Vagina (tissue), 2 donors: ENCODE measurements around the gene ROR2. TPM values are rescaled to one million over a fixed set of nuclear protein-coding genes. Genes with fewer than 3 reads are reported as not detected.
"Not testable (repeated sequence)": the region's sequence is repeated elsewhere in the genome, so short reads cannot be mapped to it uniquely, and the experiment has no call there.

Source experiments
- DNase-seq, 2 donors: peaks; one replicate each; pipeline ENCODE4 v3.0.0-alpha.2; 2017; ENCODE audit errors: extremely low spot score in 2 of 2
- H3K27ac ChIP-seq: fragments of 200-600 bp; sonication (generic); one replicate; pipeline ENCODE4 v1.5.1; 2019
- H3K27me3 ChIP-seq: fragments of 200-600 bp; sonication (generic); one replicate; pipeline ENCODE4 v1.5.1; 2019
- H3K36me3 ChIP-seq, 2 donors: fragments of 200-600 bp; sonication (generic); one replicate each; pipeline ENCODE4 v1.5.1; 2017 to 2019
- H3K4me1 ChIP-seq: fragments of 200-600 bp; sonication (generic); one replicate; pipeline ENCODE4 v1.5.1; 2019
- H3K4me3 ChIP-seq, 2 donors: fragments of 200-600 bp; sonication (generic); 1 replicate in 1 of 2; 2 replicates in 1 of 2; pipeline ENCODE4 v1.5.1; 2016 to 2019
- H3K9me3 ChIP-seq: fragments of 200-600 bp; sonication (generic); one replicate; pipeline ENCODE4 v1.5.1; 2019
- POLR2A ChIP-seq, 2 donors: fragments of 450-650 bp; IDR thresholded peaks; one replicate each; pipeline ENCODE4 v1.6.1; 2017; ENCODE audit warnings: antibody characterized with exemption in 2 of 2, mild to moderate bottlenecking in 2 of 2, moderate library complexity in 2 of 2
- POLR2AphosphoS5 ChIP-seq, 2 donors: sonication (generic); formaldehyde crosslinking; IDR thresholded peaks; one replicate each; pipeline ENCODE4 v1.9.0; 2017; ENCODE audit warnings: antibody characterized with exemption in 2 of 2, mild to moderate bottlenecking in 2 of 2, low read depth in 1 of 2; ENCODE audit not compliant: insufficient read depth in 1 of 2
- intact Hi-C: fragments of 100-400 bp; cut with DNase I; formaldehyde crosslinking; loops from one replicate; pipeline ENCODE4 v1.15.1; 2023
- total RNA-seq: library from RNA; depleted of rRNA; stranded (reverse); fragments of >200 nt; gene quantifications from one replicate; pipeline ENCODE4 v1.2.3, GENCODE V29; 2016
- TF ChIP-seq, protein P1 (sequence below), 3 experiments: fragments of 450-650 bp in 2 of 3; fragments of 200-600 bp in 1 of 3; sonication (generic) in 1 of 3; IDR thresholded peaks; one replicate each; pipeline ENCODE4 v1.5.1; 2017 to 2019; ENCODE audit warnings: antibody characterized with exemption in 3 of 3, mild to moderate bottlenecking in 2 of 3, moderate library complexity in 2 of 3

ROR2 gene
- total RNA-seq, 1 donor from 2014 or later = 22.3 TPM

GRCh38 chr9:91795598-91796241 is 154.3 kb downstream of the ROR2 start:
- no peak for DNase-seq
- Histone ChIP-seq H3K4me1 (peaks cover 33% of the 10 kb centered on the region), H3K27ac (no peak overlapping the region), H3K4me3 (no peak overlapping the region), H3K36me3 (no peaks in the 10 kb centered on the region), H3K9me3 (no peaks in the 10 kb centered on the region), H3K27me3 (no peaks in the 10 kb centered on the region)
- TF ChIP-seq, protein P1, sequence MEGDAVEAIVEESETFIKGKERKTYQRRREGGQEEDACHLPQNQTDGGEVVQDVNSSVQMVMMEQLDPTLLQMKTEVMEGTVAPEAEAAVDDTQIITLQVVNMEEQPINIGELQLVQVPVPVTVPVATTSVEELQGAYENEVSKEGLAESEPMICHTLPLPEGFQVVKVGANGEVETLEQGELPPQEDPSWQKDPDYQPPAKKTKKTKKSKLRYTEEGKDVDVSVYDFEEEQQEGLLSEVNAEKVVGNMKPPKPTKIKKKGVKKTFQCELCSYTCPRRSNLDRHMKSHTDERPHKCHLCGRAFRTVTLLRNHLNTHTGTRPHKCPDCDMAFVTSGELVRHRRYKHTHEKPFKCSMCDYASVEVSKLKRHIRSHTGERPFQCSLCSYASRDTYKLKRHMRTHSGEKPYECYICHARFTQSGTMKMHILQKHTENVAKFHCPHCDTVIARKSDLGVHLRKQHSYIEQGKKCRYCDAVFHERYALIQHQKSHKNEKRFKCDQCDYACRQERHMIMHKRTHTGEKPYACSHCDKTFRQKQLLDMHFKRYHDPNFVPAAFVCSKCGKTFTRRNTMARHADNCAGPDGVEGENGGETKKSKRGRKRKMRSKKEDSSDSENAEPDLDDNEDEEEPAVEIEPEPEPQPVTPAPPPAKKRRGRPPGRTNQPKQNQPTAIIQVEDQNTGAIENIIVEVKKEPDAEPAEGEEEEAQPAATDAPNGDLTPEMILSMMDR (IDR thresholded peaks at IDR 0.05) = no peak
- TF ChIP-seq POLR2A (IDR thresholded peaks at IDR 0.05) = no peak
- TF ChIP-seq POLR2AphosphoS5 (IDR thresholded peaks at IDR 0.05; ENCODE audit: insufficient read depth in 1 of 2, low read depth in 1 of 2) = no peak
- intact Hi-C loops = no loop called here

- not testable (repeated sequence) for DNase-seq, H3K27ac ChIP-seq, H3K9me3 ChIP-seq, H3K4me3 ChIP-seq, H3K27me3 ChIP-seq, H3K36me3 ChIP-seq
- peaks cover 15% of the 10 kb centered on the region for H3K4me1 ChIP-seq
- intact Hi-C loops = loop anchor here (5.0 kb wide), 1 partner anchor 171 kb away; no protein-coding TSS in a partner anchor
Measured at GRCh38 chr9:91793371-91793770, 156.7 kb downstream of the ROR2 start.

DNA sequence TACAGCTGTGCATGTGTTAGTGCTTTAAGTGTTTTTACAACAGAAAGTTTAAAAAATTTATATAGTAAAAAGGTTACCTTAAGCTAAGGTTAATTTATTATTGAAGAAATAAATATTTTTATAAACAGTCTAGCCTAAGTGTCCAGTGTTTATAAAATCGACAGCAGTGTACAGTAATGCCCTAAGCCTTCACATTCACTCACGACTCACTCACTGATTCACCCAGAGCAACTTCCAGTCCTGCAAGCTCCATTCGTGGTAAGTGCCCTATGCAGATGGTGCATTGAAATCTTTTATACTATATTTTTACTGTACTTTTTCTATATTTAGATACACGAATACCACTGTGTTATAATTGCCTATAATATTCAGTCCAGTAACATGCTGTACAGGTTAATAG is 159.1 kb downstream of the ROR2 start:
- TF ChIP-seq, protein P1 (IDR thresholded peaks at IDR 0.05) = no peak
- TF ChIP-seq POLR2AphosphoS5 (IDR thresholded peaks at IDR 0.05; ENCODE audit: insufficient read depth in 1 of 2, low read depth in 1 of 2) = no peak
- TF ChIP-seq POLR2A (IDR thresholded peaks at IDR 0.05) = no peak
- Histone ChIP-seq H3K27me3 (no peaks in the 10 kb centered on the region), H3K36me3 (no peaks in the 10 kb centered on the region), H3K4me1 (peaks cover 7% of the 10 kb centered on the region), H3K4me3 (no peak overlapping the region), H3K27ac (no peak overlapping the region), H3K9me3 (no peaks in the 10 kb centered on the region)
- intact Hi-C loops = loop anchor here (5.0 kb wide), 1 partner anchor 169 kb away; no protein-coding TSS in a partner anchor
- no peak for DNase-seq

DNA sequence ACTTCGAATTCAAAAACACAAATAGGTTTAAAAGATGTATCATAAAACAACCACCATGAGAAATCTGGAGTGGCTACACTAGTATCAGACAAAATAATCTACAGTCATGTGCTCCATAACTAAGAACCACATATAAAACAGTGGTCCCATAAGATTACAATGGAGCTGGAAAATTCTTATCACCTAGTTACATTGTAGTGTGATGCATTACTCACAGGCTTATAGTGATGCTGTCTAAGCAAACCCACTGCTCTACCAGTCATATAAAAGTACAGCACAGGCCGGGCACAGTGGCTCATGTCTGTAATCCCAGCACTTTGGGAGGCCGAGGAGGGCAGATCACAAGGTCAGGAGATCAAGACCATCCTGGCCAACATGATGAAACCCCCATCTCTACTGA is 160.1 kb downstream of the ROR2 start:
- Histone ChIP-seq H3K4me1 (peaks cover 5% of the 10 kb centered on the region), H3K27ac (no peak overlapping the region), H3K27me3 (no peaks in the 10 kb centered on the region), H3K9me3 (no peaks in the 10 kb centered on the region), H3K36me3 (no peaks in the 10 kb centered on the region), H3K4me3 (no peak overlapping the region)
- intact Hi-C loops = loop anchor here (5.0 kb wide), 1 partner anchor 168 kb away; no protein-coding TSS in a partner anchor
- TF ChIP-seq POLR2A (IDR thresholded peaks at IDR 0.05) (no peak), POLR2AphosphoS5 (IDR thresholded peaks at IDR 0.05; ENCODE audit: insufficient read depth in 1 of 2, low read depth in 1 of 2) (no peak)
- TF ChIP-seq, protein P1 (IDR thresholded peaks at IDR 0.05) = no peak
- no peak for DNase-seq

DNA sequence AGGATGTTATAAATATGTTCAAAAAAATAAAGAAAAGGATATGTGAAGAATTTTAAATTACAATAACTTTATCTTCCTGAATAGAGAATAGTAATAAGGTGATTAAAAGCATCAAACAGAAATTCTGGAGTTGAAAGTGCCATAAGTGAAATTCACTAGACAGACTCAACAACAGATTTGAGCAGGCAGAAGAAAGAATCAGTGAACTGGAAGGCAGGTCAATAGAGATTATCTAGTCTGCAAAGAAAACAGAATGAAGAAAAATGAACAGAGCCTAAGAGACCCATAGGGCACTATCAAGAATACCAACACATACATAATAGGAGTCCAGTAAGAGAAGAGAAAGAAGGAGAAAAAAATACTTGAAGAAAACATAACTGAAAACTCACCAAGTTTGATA is 162.1 kb downstream of the ROR2 start:
- intact Hi-C loops = no loop called here

More for the DNA sequence above, 162.1 kb downstream of the ROR2 start:
- DNase-seq = no peak
- H3K27me3 ChIP-seq = no peaks in the 10 kb centered on the region
- H3K36me3 ChIP-seq = no peaks in the 10 kb centered on the region
- no peak overlapping the region for H3K4me3 ChIP-seq
- H3K4me1 ChIP-seq = peaks cover 6% of the 10 kb centered on the region
- TF ChIP-seq, protein P1 (IDR thresholded peaks at IDR 0.05) = no peak
- TF ChIP-seq POLR2AphosphoS5 (IDR thresholded peaks at IDR 0.05; ENCODE audit: insufficient read depth in 1 of 2, low read depth in 1 of 2) (no peak), POLR2A (IDR thresholded peaks at IDR 0.05) (no peak)
- H3K9me3 ChIP-seq = no peaks in the 10 kb centered on the region
- H3K27ac ChIP-seq = no peak overlapping the region
